ENCODE results near the gene RASSF5. TPM values are rescaled to one million over a fixed set of nuclear protein-coding genes. Genes with fewer than 3 reads are reported as not detected.
A peak's percentile ranks its signal among the peaks of the same experiment; 100 is the strongest.

Gene RASSF5
- total and polyA plus RNA-seq, 9 of the 15 experiments (the other 6 are each of a cell fraction or from before 2014, with no cell fraction given): 6.1 to 41.0 (median 25.2) TPM

- TF ChIP-seq CLOCK (CRISPR knock-in tag; IDR thresholded peaks at IDR 0.05; ENCODE audit: borderline replicate concordance) (no peak), POLR2AphosphoS2 (IDR thresholded peaks at IDR 0.05; ENCODE audit: low read length) (no peak), ATF4 (CRISPR knock-in tag; IDR thresholded peaks at IDR 0.05) (peak; percentile 66), TEAD2 (tag; IDR thresholded peaks at IDR 0.05) (no peak), GATAD2B (IDR thresholded peaks at IDR 0.05; ENCODE audit: borderline replicate concordance) (no peak), ZNF232 (CRISPR knock-in tag; IDR thresholded peaks at IDR 0.05) (no peak), KLF6 (CRISPR knock-in tag; IDR thresholded peaks at IDR 0.05; ENCODE audit: borderline replicate concordance) (no peak), RNF2 (IDR thresholded peaks at IDR 0.05) (no peak; the same call in 1 of the 2 replicates), GABPA (tag; conservative IDR thresholded peaks at IDR 0.05; ENCODE audit: low read depth) (peak; percentile 79), KDM4B (IDR thresholded peaks at IDR 0.05; ENCODE audit: borderline replicate concordance in 2 of 2, low read depth in 1 of 2) (no peak), ZNF311 (CRISPR knock-in tag; IDR thresholded peaks at IDR 0.05) (no peak), E2F8 (IDR thresholded peaks at IDR 0.05; ENCODE audit: low read depth, partially characterized antibody) (peak; percentile 83), HMGXB4 (CRISPR knock-in tag; IDR thresholded peaks at IDR 0.05) (no peak), SMAD1 (IDR thresholded peaks at IDR 0.05; ENCODE audit: low read depth, low read length, partially characterized antibody) (no peak), CEBPG (CRISPR knock-in tag; IDR thresholded peaks at IDR 0.05) (peak; percentile 95), CEBPG (tag; conservative IDR thresholded peaks at IDR 0.05 in 1 of 2, IDR thresholded peaks at IDR 0.05 in 1 of 2) (peak; percentile 77 to 82), XRCC3 (IDR thresholded peaks at IDR 0.05) (no peak), ZNF174 (CRISPR knock-in tag; IDR thresholded peaks at IDR 0.05) (no peak), MED1 (CRISPR knock-in tag; IDR thresholded peaks at IDR 0.05; ENCODE audit: borderline replicate concordance) (no peak), DNMT1 (IDR thresholded peaks at IDR 0.05) (no peak), HSF4 (CRISPR knock-in tag; IDR thresholded peaks at IDR 0.05; ENCODE audit: borderline replicate concordance) (no peak)
These were observed 72.6 kb downstream of the RASSF5 start (continued) for GRCh38 chr1:206579747-206580437.

Measured in K562 (cell line).